Measurements from ENCODE around the gene TDRD7. TPM values are rescaled to one million over a fixed set of nuclear protein-coding genes. Genes with fewer than 3 reads are reported as not detected.

Gene TDRD7
- total RNA-seq, 4 donors from 2014 or later = 8.5 to 16.5 (median 13.3) TPM

- TF ChIP-seq CTCF (IDR thresholded peaks at IDR 0.05; ENCODE audit: low read depth) = no peak
These were observed 92.7 kb downstream of the TDRD7 start for GRCh38 chr9:97504381-97505216.

DNA sequence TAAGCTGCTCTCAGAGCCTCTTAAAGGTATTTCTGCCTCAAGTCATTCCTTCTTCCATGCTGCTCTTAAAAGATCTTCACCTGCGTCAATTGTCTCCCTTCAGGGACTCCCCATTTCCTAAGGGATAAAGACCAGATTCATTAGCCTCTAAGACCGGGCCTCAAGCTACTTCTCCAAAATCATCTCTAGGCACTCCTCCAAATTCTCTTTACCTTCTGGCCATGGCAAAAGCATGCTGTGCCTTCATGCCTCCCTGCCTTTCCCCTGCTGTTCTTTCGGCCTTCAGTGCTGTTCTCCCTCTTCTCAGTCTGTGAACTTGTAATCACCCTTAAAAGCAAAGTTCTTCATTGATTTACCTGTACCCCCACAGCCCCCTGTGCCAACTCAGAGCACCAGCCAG is 93.9 kb downstream of the TDRD7 start:
- TF ChIP-seq CTCF (IDR thresholded peaks at IDR 0.05; ENCODE audit: low read depth) = no peak

GRCh38 chr9:97506306-97506705 is 94.4 kb downstream of the TDRD7 start:
- no peak for TF ChIP-seq CTCF (IDR thresholded peaks at IDR 0.05; ENCODE audit: low read depth)

DNA sequence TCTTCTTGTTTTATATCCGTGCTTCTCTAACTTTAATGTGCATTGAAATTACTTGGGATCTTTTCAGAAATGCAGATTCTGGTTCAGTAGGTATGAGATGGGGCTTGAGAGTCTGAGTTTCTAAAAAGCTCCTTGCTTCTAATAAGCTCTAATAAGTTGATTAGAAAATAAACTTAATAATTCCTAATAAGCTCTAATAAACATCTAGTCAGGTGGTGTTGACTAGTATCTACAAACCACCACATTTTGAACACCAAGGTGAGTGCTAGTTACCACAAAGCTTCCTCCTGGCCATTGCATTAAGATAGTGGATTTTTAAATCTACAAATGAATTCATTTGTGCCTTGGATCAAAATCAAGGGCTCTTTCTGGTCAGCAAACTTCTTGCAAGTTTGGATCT is 94.9 kb downstream of the TDRD7 start:
- TF ChIP-seq CTCF (IDR thresholded peaks at IDR 0.05; ENCODE audit: low read depth) = no peak

DNA sequence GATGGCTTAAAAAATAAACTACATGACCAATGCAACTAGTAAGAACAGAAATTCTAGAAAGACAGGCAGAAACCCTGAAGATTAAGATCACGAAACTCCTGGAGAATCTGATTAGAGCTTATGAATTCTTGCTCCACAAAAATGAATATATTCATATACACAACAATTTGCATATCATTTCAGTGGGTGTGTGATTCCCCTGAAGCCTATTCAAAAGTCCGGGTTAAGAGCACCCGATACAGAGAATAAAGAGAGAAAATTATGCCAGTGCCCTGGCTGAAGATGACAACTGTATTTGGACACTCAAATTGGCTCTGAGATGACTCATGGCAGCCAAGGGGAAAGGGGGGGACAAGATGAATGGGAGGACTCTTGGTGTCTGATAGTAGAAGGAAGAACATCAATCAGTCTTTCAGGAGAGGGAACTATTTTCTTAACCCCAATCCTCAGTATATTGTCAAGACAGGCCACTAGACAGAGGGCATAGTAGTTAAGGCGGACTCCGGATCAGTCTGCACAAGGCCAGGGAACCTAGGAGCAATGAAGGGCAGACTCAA is 95.6 kb downstream of the TDRD7 start:
- no peak for TF ChIP-seq CTCF (IDR thresholded peaks at IDR 0.05; ENCODE audit: low read depth)

DNA sequence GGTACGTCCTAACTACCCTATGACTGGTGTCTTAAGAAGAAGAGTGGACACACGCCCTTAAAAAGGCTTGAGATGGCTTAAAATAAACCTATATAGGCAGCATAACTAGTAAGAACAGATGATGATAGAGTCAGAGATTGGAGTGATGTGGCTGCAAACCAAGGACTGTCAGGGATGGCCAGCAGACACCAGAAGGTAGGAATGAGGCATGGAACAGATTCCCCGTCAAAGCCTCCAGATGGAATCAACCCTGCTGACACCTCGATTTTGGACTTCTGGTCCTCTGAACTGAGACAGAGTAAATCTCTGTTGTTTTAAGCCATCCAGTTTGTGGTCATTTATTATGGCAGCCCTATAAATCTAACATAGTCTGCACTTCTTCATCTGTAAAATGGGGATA is 97.0 kb downstream of the TDRD7 start:
- TF ChIP-seq CTCF (IDR thresholded peaks at IDR 0.05; ENCODE audit: low read depth) = no peak

DNA sequence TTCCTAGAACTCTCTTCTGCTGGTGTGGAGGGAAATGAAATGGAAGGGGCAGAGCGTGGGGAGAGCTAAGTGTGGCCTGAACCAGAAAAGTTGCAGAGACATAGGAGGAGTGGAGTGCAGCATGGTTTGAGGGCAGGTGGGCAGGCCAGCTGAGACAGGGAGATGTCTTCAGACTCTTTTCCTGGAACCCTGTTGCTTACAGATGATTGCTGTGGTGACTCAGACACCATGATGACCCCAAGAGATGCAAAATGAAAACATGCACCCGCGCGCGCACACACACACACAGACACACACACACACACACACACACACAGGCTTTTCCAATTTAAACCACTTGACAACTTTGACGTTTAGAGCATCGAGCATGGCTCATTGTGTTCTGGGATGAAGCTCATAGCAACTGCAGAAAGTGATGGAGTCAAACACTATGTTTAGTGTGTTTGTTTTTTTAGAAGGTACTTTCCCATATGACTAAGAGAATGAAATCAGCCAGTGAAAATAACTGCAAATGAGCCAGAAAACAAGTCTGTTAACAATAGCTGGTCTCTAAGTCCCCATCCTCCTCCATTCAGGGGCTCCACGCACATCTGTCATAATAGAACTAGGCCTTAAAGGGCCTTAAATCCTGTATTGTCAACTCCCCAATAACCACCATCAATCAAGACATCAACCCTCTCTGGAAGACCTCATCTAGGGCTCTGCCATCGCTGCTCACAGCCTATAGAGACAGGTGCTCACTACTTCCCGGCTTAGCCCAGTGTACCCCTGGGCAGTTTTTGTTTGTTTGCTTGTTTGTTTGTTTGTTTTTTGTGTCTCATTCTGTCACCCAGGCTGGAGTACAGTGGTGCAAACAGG is 99.1 kb downstream of the TDRD7 start:
- no peak for TF ChIP-seq CTCF (IDR thresholded peaks at IDR 0.05; ENCODE audit: low read depth)

All from subcutaneous adipose tissue (tissue), 4 donors.